ENCODE measurements around the gene CGNL1.

GRCh38 chr15:57486833-57487232 lies 110.5 kb downstream of the CGNL1 start:
- TF ChIP-seq CTCF (IDR thresholded peaks at IDR 0.05; ENCODE audit: low read depth, low read length) (no peak), EZH2phosphoT487 (IDR thresholded peaks at IDR 0.05; ENCODE audit: low read depth) (no peak)

Data from OCI-LY3 (cell line).